Stimulated activated CD8-positive, alpha-beta memory T cell treated with anti-CD3 and anti-CD28 coated beads, Interleukin-2, amount 100 ng/mL, for 48 hours (primary cell): ENCODE data around the gene ANGPTL2.

Experiments
- DNase-seq, 2 donors: peaks; one replicate each; pipeline ENCODE4 v3.0.0-alpha.2; 2020; ENCODE audit warnings: low read depth in 2 of 2

ANGPTL2 gene

GRCh38 chr9:127117801-127118200 is 4.6 kb downstream of the ANGPTL2 start:
- no peak for DNase-seq

- no peak for DNase-seq
Measured at GRCh38 chr9:127116957-127117356, 5.5 kb downstream of the ANGPTL2 start.

- no peak for DNase-seq
Measured at GRCh38 chr9:127116088-127116726, 6.2 kb downstream of the ANGPTL2 start.

- DNase-seq: no peak
Measured at GRCh38 chr9:127114606-127115005, 7.8 kb downstream of the ANGPTL2 start.

GRCh38 chr9:127113191-127113972 is 9.1 kb downstream of the ANGPTL2 start:
- no peak for DNase-seq

- DNase-seq: no peak
Measured at GRCh38 chr9:127112735-127113161, 9.7 kb downstream of the ANGPTL2 start.

GRCh38 chr9:127112056-127112455 is 10.4 kb downstream of the ANGPTL2 start:
- no peak for DNase-seq

GRCh38 chr9:127109212-127109711 is 13.2 kb downstream of the ANGPTL2 start:
- DNase-seq: no peak

- no peak for DNase-seq
Measured at GRCh38 chr9:127107929-127108876, 14.2 kb downstream of the ANGPTL2 start.

GRCh38 chr9:127107171-127107928 is 15.1 kb downstream of the ANGPTL2 start:
- no peak for DNase-seq

- DNase-seq: no peak
Measured at GRCh38 chr9:127106466-127106855, 16.0 kb downstream of the ANGPTL2 start.

- no peak for DNase-seq
Measured at GRCh38 chr9:127105805-127106465, 16.5 kb downstream of the ANGPTL2 start.

GRCh38 chr9:127104581-127105311 is 17.7 kb downstream of the ANGPTL2 start:
- no peak for DNase-seq

- DNase-seq: no peak
Measured at GRCh38 chr9:127102788-127103187, 19.6 kb downstream of the ANGPTL2 start.

- DNase-seq: no peak
Measured at GRCh38 chr9:127102176-127102575, 20.3 kb downstream of the ANGPTL2 start.

GRCh38 chr9:127099664-127100063 is 22.8 kb downstream of the ANGPTL2 start:
- DNase-seq: no peak

GRCh38 chr9:127098916-127099553 is 23.4 kb downstream of the ANGPTL2 start:
- no peak for DNase-seq

- no peak for DNase-seq
Measured at GRCh38 chr9:127097683-127098082, 24.8 kb downstream of the ANGPTL2 start.

GRCh38 chr9:127096208-127096607 is 26.2 kb downstream of the ANGPTL2 start:
- no peak for DNase-seq

GRCh38 chr9:127095411-127095810 is 27.0 kb downstream of the ANGPTL2 start:
- DNase-seq: no peak
